ENCODE results near the gene UBIAD1.

The UBIAD1 gene

GRCh38 chr1:11324567-11325165 lies 51.7 kb downstream of the UBIAD1 start:
- CTCF ChIA-PET: no interaction called here
- TF ChIP-seq FOXK2 (IDR thresholded peaks at IDR 0.05) (no peak), LEF1 (IDR thresholded peaks at IDR 0.05; ENCODE audit: borderline replicate concordance) (no peak), TARDBP (IDR thresholded peaks at IDR 0.05) (no peak), FOXM1 (IDR thresholded peaks at IDR 0.05; ENCODE audit: borderline replicate concordance) (no peak), ARNT (IDR thresholded peaks at IDR 0.05) (no peak), L3MBTL2 (conservative IDR thresholded peaks at IDR 0.05) (no peak), SUZ12 (IDR thresholded peaks at IDR 0.05) (no peak), NFRKB (IDR thresholded peaks at IDR 0.05) (no peak), FOXA1 (IDR thresholded peaks at IDR 0.05) (no peak), SP1 (IDR thresholded peaks at IDR 0.05) (no peak), ELF4 (IDR thresholded peaks at IDR 0.05) (no peak), ZNF384 (IDR thresholded peaks at IDR 0.05) (no peak)
- DNase-seq (ENCODE audit: extremely low spot score): no peak
- POLR2A ChIA-PET: no interaction called here

- ChIA-PET CTCF (no interaction called here), POLR2A (no interaction called here)
- DNase-seq (ENCODE audit: extremely low spot score): no peak
- TF ChIP-seq ARNT (IDR thresholded peaks at IDR 0.05) (no peak), SP1 (IDR thresholded peaks at IDR 0.05) (no peak), HDGF (IDR thresholded peaks at IDR 0.05; ENCODE audit: borderline replicate concordance) (no peak), ZNF384 (IDR thresholded peaks at IDR 0.05) (no peak), FOXM1 (IDR thresholded peaks at IDR 0.05; ENCODE audit: borderline replicate concordance) (no peak), FOXK2 (IDR thresholded peaks at IDR 0.05) (no peak), LEF1 (IDR thresholded peaks at IDR 0.05; ENCODE audit: borderline replicate concordance) (no peak)
Observed at GRCh38 chr1:11326070-11326469, 53.1 kb downstream of the UBIAD1 start.

GRCh38 chr1:11328444-11328843 lies 55.4 kb downstream of the UBIAD1 start:
- ChIA-PET CTCF (interaction anchor here (0.6 kb wide), 1 partner anchor 812 kb away, joined by 3 read pairs; no protein-coding TSS in a partner anchor), POLR2A (no interaction called here)
- no peak for DNase-seq (ENCODE audit: extremely low spot score)
- TF ChIP-seq SP1 (IDR thresholded peaks at IDR 0.05) (no peak), ELF4 (IDR thresholded peaks at IDR 0.05) (no peak), ZNF384 (IDR thresholded peaks at IDR 0.05) (no peak), FOXM1 (IDR thresholded peaks at IDR 0.05; ENCODE audit: borderline replicate concordance) (no peak), BHLHE40 (IDR thresholded peaks at IDR 0.05; ENCODE audit: borderline replicate concordance) (no peak), HDGF (IDR thresholded peaks at IDR 0.05; ENCODE audit: borderline replicate concordance) (no peak), L3MBTL2 (conservative IDR thresholded peaks at IDR 0.05) (no peak), NFRKB (IDR thresholded peaks at IDR 0.05) (no peak), PKNOX1 (IDR thresholded peaks at IDR 0.05) (no peak), SUZ12 (IDR thresholded peaks at IDR 0.05) (no peak), FOXA1 (IDR thresholded peaks at IDR 0.05) (no peak), LEF1 (IDR thresholded peaks at IDR 0.05; ENCODE audit: borderline replicate concordance) (no peak), TARDBP (IDR thresholded peaks at IDR 0.05) (no peak), FOXK2 (IDR thresholded peaks at IDR 0.05) (no peak), ARNT (IDR thresholded peaks at IDR 0.05) (no peak), CTBP1 (IDR thresholded peaks at IDR 0.05; ENCODE audit: borderline replicate concordance) (no peak)

- TF ChIP-seq SUZ12 (IDR thresholded peaks at IDR 0.05): no peak
- TF ChIP-seq CTBP1 (IDR thresholded peaks at IDR 0.05; ENCODE audit: borderline replicate concordance): no peak
- TF ChIP-seq ZNF384 (IDR thresholded peaks at IDR 0.05): no peak
- no peak for TF ChIP-seq ARNT (IDR thresholded peaks at IDR 0.05)
- no peak for TF ChIP-seq PKNOX1 (IDR thresholded peaks at IDR 0.05)
- TF ChIP-seq FOXA1 (IDR thresholded peaks at IDR 0.05): no peak
- no peak for TF ChIP-seq LEF1 (IDR thresholded peaks at IDR 0.05; ENCODE audit: borderline replicate concordance)
- no peak for TF ChIP-seq NFRKB (IDR thresholded peaks at IDR 0.05)
- no peak for TF ChIP-seq HDGF (IDR thresholded peaks at IDR 0.05; ENCODE audit: borderline replicate concordance)
- TF ChIP-seq BHLHE40 (IDR thresholded peaks at IDR 0.05; ENCODE audit: borderline replicate concordance): no peak
- no peak for TF ChIP-seq FOXM1 (IDR thresholded peaks at IDR 0.05; ENCODE audit: borderline replicate concordance)
- no peak for TF ChIP-seq FOXK2 (IDR thresholded peaks at IDR 0.05)
- TF ChIP-seq L3MBTL2 (conservative IDR thresholded peaks at IDR 0.05): no peak
- TF ChIP-seq TARDBP (IDR thresholded peaks at IDR 0.05): no peak
- no peak for TF ChIP-seq ELF4 (IDR thresholded peaks at IDR 0.05)
- no peak for TF ChIP-seq SP1 (IDR thresholded peaks at IDR 0.05)
- DNase-seq (ENCODE audit: extremely low spot score): no peak
- ChIA-PET POLR2A (no interaction called here), CTCF (interaction anchor here (0.6 kb wide), 1 partner anchor 9 kb away, joined by 3 read pairs; no protein-coding TSS in a partner anchor)
Observed at GRCh38 chr1:11330411-11330810, 57.4 kb downstream of the UBIAD1 start.

- TF ChIP-seq TARDBP (IDR thresholded peaks at IDR 0.05) (no peak), L3MBTL2 (conservative IDR thresholded peaks at IDR 0.05) (no peak), CTBP1 (IDR thresholded peaks at IDR 0.05; ENCODE audit: borderline replicate concordance) (no peak), FOXM1 (IDR thresholded peaks at IDR 0.05; ENCODE audit: borderline replicate concordance) (no peak), ZNF384 (IDR thresholded peaks at IDR 0.05) (no peak), NFRKB (IDR thresholded peaks at IDR 0.05) (no peak), HDGF (IDR thresholded peaks at IDR 0.05; ENCODE audit: borderline replicate concordance) (no peak), FOXA1 (IDR thresholded peaks at IDR 0.05) (no peak), BHLHE40 (IDR thresholded peaks at IDR 0.05; ENCODE audit: borderline replicate concordance) (no peak), PKNOX1 (IDR thresholded peaks at IDR 0.05) (no peak), LEF1 (IDR thresholded peaks at IDR 0.05; ENCODE audit: borderline replicate concordance) (no peak), SUZ12 (IDR thresholded peaks at IDR 0.05) (no peak), SP1 (IDR thresholded peaks at IDR 0.05) (no peak), ARNT (IDR thresholded peaks at IDR 0.05) (no peak), ELF4 (IDR thresholded peaks at IDR 0.05) (no peak), FOXK2 (IDR thresholded peaks at IDR 0.05) (no peak)
- POLR2A ChIA-PET: no interaction called here
- no peak for DNase-seq (ENCODE audit: extremely low spot score)
- CTCF ChIA-PET: interaction anchor here (0.6 kb wide), 1 partner anchor 245 kb away, joined by 3 read pairs; no protein-coding TSS in a partner anchor
Observed at GRCh38 chr1:11331036-11331944, 58.3 kb downstream of the UBIAD1 start.
